Fibroblast of lung (primary cell): ENCODE results near the gene EFCAB8. TPM values are rescaled to one million over a fixed set of nuclear protein-coding genes. Genes with fewer than 3 reads are reported as not detected.

Experiments
- DNase-seq, 2 donors: peaks; one replicate each; pipeline versions ENCODE4 v3.0.0 to v3.0.0-alpha.2; 2010; ENCODE audit warnings: low read depth in 2 of 2
- H2AFZ ChIP-seq: 2 replicates; pipeline ENCODE4 v1.5.1; 2012; ENCODE audit warnings: low read length, control low read depth, inconsistent platforms
- H3K27ac ChIP-seq: 2 replicates; pipeline ENCODE4 v1.5.1; 2011; ENCODE audit warnings: low read length, control low read depth; ENCODE audit not compliant: insufficient read depth
- H3K27me3 ChIP-seq: 2 replicates; pipeline ENCODE4 v1.5.1; 2011; ENCODE audit warnings: mild to moderate bottlenecking, low read length; ENCODE audit not compliant: control insufficient read depth, insufficient read depth
- H3K36me3 ChIP-seq: 2 replicates; pipeline ENCODE4 v1.5.1; 2011; ENCODE audit warnings: low read length; ENCODE audit not compliant: control insufficient read depth, insufficient read depth
- H3K4me1 ChIP-seq: 2 replicates; pipeline ENCODE4 v1.5.1; 2011; ENCODE audit warnings: low read length; ENCODE audit not compliant: control insufficient read depth, insufficient read depth; ENCODE audit errors: extremely low read depth
- H3K4me2 ChIP-seq: 2 replicates; pipeline ENCODE4 v1.5.1; 2011; ENCODE audit warnings: low read length, control low read depth; ENCODE audit not compliant: insufficient read depth; ENCODE audit errors: extremely low read depth
- H3K4me3 ChIP-seq, 4 experiments: fragments of 200-600 bp in 1 of 4; sonication (generic) in 1 of 4; replicated peaks in 1 of 4; 2 replicates each; pipeline ENCODE4 v1.5.1; 2011 to 2016; ENCODE audit warnings: low read length in 4 of 4, low read depth in 3 of 4, mild to moderate bottlenecking in 3 of 4, control low read depth in 2 of 4, inconsistent platforms in 1 of 4, mixed read lengths in 1 of 4; ENCODE audit not compliant: insufficient read depth in 1 of 4; ENCODE audit errors: control extremely low read depth in 1 of 4
- H3K79me2 ChIP-seq: 2 replicates; pipeline ENCODE4 v1.5.1; 2012; ENCODE audit warnings: mild to moderate bottlenecking, low read length, inconsistent platforms; ENCODE audit not compliant: control insufficient read depth, insufficient read depth
- H3K9ac ChIP-seq: 2 replicates; pipeline ENCODE4 v1.5.1; 2011; ENCODE audit warnings: mild to moderate bottlenecking, low read length, control low read depth; ENCODE audit not compliant: insufficient read depth
- H3K9me3 ChIP-seq: 2 replicates; pipeline ENCODE4 v1.5.1; 2012; ENCODE audit warnings: low read depth, low read length; ENCODE audit not compliant: control insufficient read depth, insufficient read depth
- H4K20me1 ChIP-seq: 2 replicates; pipeline ENCODE4 v1.5.1; 2011; ENCODE audit warnings: low read length; ENCODE audit not compliant: control insufficient read depth, insufficient read depth; ENCODE audit errors: extremely low read depth
- CTCF ChIP-seq, 2 donors: IDR thresholded peaks in 1 of 2; conservative IDR thresholded peaks in 1 of 2; 1 replicate in 1 of 2; 2 replicates in 1 of 2; pipeline ENCODE4 v1.5.1; 2011 to 2012; ENCODE audit warnings: low read length in 2 of 2, control low read depth in 1 of 2, inconsistent platforms in 1 of 2, low read depth in 1 of 2, mild to moderate bottlenecking in 1 of 2
- EZH2 ChIP-seq: IDR thresholded peaks from 2 replicates; pipeline ENCODE4 v1.5.1; 2012; ENCODE audit warnings: low read length, control low read depth, mild to moderate bottlenecking; ENCODE audit errors: missing control alignments
- polyA plus RNA-seq, 2 donors: library from polyadenylated mRNA; depleted of rRNA in 1 of 2; stranded (reverse) in 1 of 2; unstranded in 1 of 2; fragments of >200 nt; gene quantifications; 2 replicates each; pipeline ENCODE4 v1.2.1, GENCODE V29; 2011 to 2012; ENCODE audit warnings: missing spikeins in 1 of 2
- total RNA-seq: library from RNA; depleted of rRNA; stranded (reverse); fragments of >200 nt; gene quantifications from 2 replicates; pipeline ENCODE4 v1.2.1, GENCODE V29; 2014

The EFCAB8 gene
- total and polyA plus RNA-seq, 2 donors (not counting 1 experiment from before 2014, with no cell fraction given): under 0.01 TPM; not detected in 1

- Histone ChIP-seq H3K9ac (no peak overlapping the region), H3K4me3 (no peak overlapping the region), H2AFZ (no peak overlapping the region), H4K20me1 (no peaks in the 10 kb centered on the region), H3K4me1 (no peaks in the 10 kb centered on the region), H3K27ac (no peak overlapping the region), H3K79me2 (no peaks in the 10 kb centered on the region), H3K27me3 (no peaks in the 10 kb centered on the region), H3K36me3 (no peaks in the 10 kb centered on the region), H3K9me3 (no peaks in the 10 kb centered on the region), H3K4me2 (no peak overlapping the region)
- TF ChIP-seq EZH2: no peak
- no peak for TF ChIP-seq CTCF (conservative IDR thresholded peaks at IDR 0.05 in 1 of 2, IDR thresholded peaks at IDR 0.05 in 1 of 2; ENCODE audit: low read depth in 1 of 2, low read length in 2 of 2)
- DNase-seq: no peak
Measured at GRCh38 chr20:32906200-32906599, 47.5 kb downstream of the EFCAB8 start.

GRCh38 chr20:32906871-32907495, 48.3 kb downstream of the EFCAB8 start:
- H3K9me3 ChIP-seq: no peaks in the 10 kb centered on the region
- no peak overlapping the region for H2AFZ ChIP-seq
- no peak overlapping the region for H3K27ac ChIP-seq
- TF ChIP-seq EZH2: no peak
- TF ChIP-seq CTCF (conservative IDR thresholded peaks at IDR 0.05 in 1 of 2, IDR thresholded peaks at IDR 0.05 in 1 of 2; ENCODE audit: low read depth in 1 of 2, low read length in 2 of 2): no peak
- no peaks in the 10 kb centered on the region for H3K36me3 ChIP-seq
- no peak overlapping the region for H3K9ac ChIP-seq
- H3K4me2 ChIP-seq: no peak overlapping the region
- no peak for DNase-seq
- H3K27me3 ChIP-seq: no peaks in the 10 kb centered on the region
- H3K79me2 ChIP-seq: no peaks in the 10 kb centered on the region
- no peaks in the 10 kb centered on the region for H3K4me1 ChIP-seq
- no peak overlapping the region for H3K4me3 ChIP-seq
- H4K20me1 ChIP-seq: no peaks in the 10 kb centered on the region

- H3K27me3 ChIP-seq: no peaks in the 10 kb centered on the region
- no peaks in the 10 kb centered on the region for H3K4me1 ChIP-seq
- H3K9ac ChIP-seq: no peak overlapping the region
- TF ChIP-seq CTCF (conservative IDR thresholded peaks at IDR 0.05 in 1 of 2, IDR thresholded peaks at IDR 0.05 in 1 of 2; ENCODE audit: low read depth in 1 of 2, low read length in 2 of 2): no peak
- TF ChIP-seq EZH2: no peak
- H3K9me3 ChIP-seq: no peaks in the 10 kb centered on the region
- H3K27ac ChIP-seq: no peak overlapping the region
- no peak overlapping the region for H3K4me2 ChIP-seq
- no peak for DNase-seq
- H3K4me3 ChIP-seq: no peak overlapping the region
- H3K36me3 ChIP-seq: no peaks in the 10 kb centered on the region
- no peaks in the 10 kb centered on the region for H3K79me2 ChIP-seq
- no peak overlapping the region for H2AFZ ChIP-seq
- no peaks in the 10 kb centered on the region for H4K20me1 ChIP-seq
Measured at GRCh38 chr20:32907886-32908285, 49.2 kb downstream of the EFCAB8 start.
